ENCODE measurements around the gene BANP. TPM values are rescaled to one million over a fixed set of nuclear protein-coding genes. Genes with fewer than 3 reads are reported as not detected.

Gene BANP
- total and polyA plus RNA-seq, 2 donors (not counting 3 experiments of a cell fraction or from before 2014, with no cell fraction given): 22.4 to 33.8 TPM

- TF ChIP-seq MAX (IDR thresholded peaks at IDR 0.05; ENCODE audit: insufficient read depth, insufficient read length) (no peak), POLR2AphosphoS5 (IDR thresholded peaks at IDR 0.05; ENCODE audit: insufficient read depth, low read depth, low read length) (no peak), JUN (IDR thresholded peaks at IDR 0.05; ENCODE audit: borderline replicate concordance, insufficient read depth, insufficient read length, low read depth) (no peak), GATA2 (IDR thresholded peaks at IDR 0.05; ENCODE audit: insufficient read depth, insufficient read length, low read depth, low read length) (no peak)
- Histone ChIP-seq H2AFZ (ENCODE audit: low read depth, low read length) (no peak overlapping the region), H3K4me2 (ENCODE audit: insufficient read depth, low read length) (no peak overlapping the region), H4K20me1 (replicated peaks; ENCODE audit: control insufficient read depth, extremely low read depth, insufficient read depth, low read length) (no peaks in the 10 kb centered on the region), H3K27ac (ENCODE audit: insufficient read depth, low read depth, low read length) (no peak overlapping the region), H3K4me1 (ENCODE audit: control insufficient read depth, extremely low read depth, insufficient read depth, low read length) (no peaks in the 10 kb centered on the region), H3K79me2 (ENCODE audit: control insufficient read depth, insufficient read depth, low read length) (no peaks in the 10 kb centered on the region), H3K4me3 (replicated peaks in 1 of 3; ENCODE audit: insufficient read depth in 1 of 3, low read depth in 1 of 3, low read length in 3 of 3) (no peak overlapping the region), H3K9me3 (replicated peaks; ENCODE audit: control insufficient read depth, insufficient read depth, low read length) (no peaks in the 10 kb centered on the region), H3K9ac (replicated peaks; ENCODE audit: extremely low read depth, insufficient read depth, low read length) (no peak overlapping the region), H3K27me3 (ENCODE audit: control insufficient read depth in 2 of 2, insufficient read depth in 2 of 2, low read length in 2 of 2) (no peaks in the 10 kb centered on the region), H3K9me1 (replicated peaks; ENCODE audit: control insufficient read depth, extremely low read depth, insufficient read depth, low read length) (no peaks in the 10 kb centered on the region), H3K36me3 (ENCODE audit: control insufficient read depth in 2 of 2, extremely low read depth in 1 of 2, insufficient read depth in 2 of 2, low read length in 2 of 2) (peaks cover 4 to 6% of the 10 kb centered on the region in 2 experiments)
- intact Hi-C loops (cut with micrococcal nuclease) (no loop called here), dilution Hi-C loops (cut with MboI; ENCODE audit: extremely low pct_ligation_motif_present, low sequenced_read_pairs) (no loop called here)
- no peak for FAIRE-seq
- no peak for DNase-seq (ENCODE audit: low read depth, low spot score)
- BruUV-seq (replicated peaks): no TSS peak
- CTCF ChIA-PET: no interaction called here
- POLR2A ChIA-PET: no interaction called here
These were observed 114.5 kb downstream of the BANP start for GRCh38 chr16:88065747-88066142.

- no peak for TF ChIP-seq POLR2AphosphoS5 (IDR thresholded peaks at IDR 0.05; ENCODE audit: insufficient read depth, low read depth, low read length)
- TF ChIP-seq POLR2A (IDR thresholded peaks at IDR 0.05; ENCODE audit: low read depth, low read length): no peak
- TF ChIP-seq MAX (IDR thresholded peaks at IDR 0.05; ENCODE audit: insufficient read depth, insufficient read length): no peak
- TF ChIP-seq GATA2 (IDR thresholded peaks at IDR 0.05; ENCODE audit: insufficient read depth, insufficient read length, low read depth, low read length): no peak
- no peak for TF ChIP-seq FOS (IDR thresholded peaks at IDR 0.05; ENCODE audit: borderline replicate concordance, insufficient read depth, low read length)
- TF ChIP-seq EZH2 (IDR thresholded peaks at IDR 0.05; ENCODE audit: borderline replicate concordance, low read depth, low read length, severe bottlenecking): no peak
- no peak for TF ChIP-seq JUN (IDR thresholded peaks at IDR 0.05; ENCODE audit: borderline replicate concordance, insufficient read depth, insufficient read length, low read depth)
- TF ChIP-seq CTCF (IDR thresholded peaks at IDR 0.05; ENCODE audit: extremely low read depth in 1 of 2, insufficient read depth in 1 of 2, low read depth in 1 of 2, low read length in 2 of 2): no peak
- ChIA-PET POLR2A (no interaction called here), CTCF (no interaction called here)
- DNase-seq (ENCODE audit: low read depth, low spot score) (no peak), FAIRE-seq (no peak)
- no TSS peak for BruUV-seq (replicated peaks)
- Histone ChIP-seq H2AFZ (ENCODE audit: low read depth, low read length) (no peak overlapping the region), H3K79me2 (ENCODE audit: control insufficient read depth, insufficient read depth, low read length) (no peaks in the 10 kb centered on the region), H4K20me1 (replicated peaks; ENCODE audit: control insufficient read depth, extremely low read depth, insufficient read depth, low read length) (no peaks in the 10 kb centered on the region), H3K27me3 (ENCODE audit: control insufficient read depth in 2 of 2, insufficient read depth in 2 of 2, low read length in 2 of 2) (no peaks in the 10 kb centered on the region), H3K4me3 (replicated peaks in 1 of 3; ENCODE audit: insufficient read depth in 1 of 3, low read depth in 1 of 3, low read length in 3 of 3) (no peak overlapping the region), H3K9ac (replicated peaks; ENCODE audit: extremely low read depth, insufficient read depth, low read length) (no peak overlapping the region), H3K36me3 (ENCODE audit: control insufficient read depth in 2 of 2, extremely low read depth in 1 of 2, insufficient read depth in 2 of 2, low read length in 2 of 2) (peaks cover 4 to 6% of the 10 kb centered on the region in 2 experiments), H3K4me2 (ENCODE audit: insufficient read depth, low read length) (no peak overlapping the region), H3K27ac (ENCODE audit: insufficient read depth, low read depth, low read length) (no peak overlapping the region), H3K9me1 (replicated peaks; ENCODE audit: control insufficient read depth, extremely low read depth, insufficient read depth, low read length) (no peaks in the 10 kb centered on the region), H3K9me3 (replicated peaks; ENCODE audit: control insufficient read depth, insufficient read depth, low read length) (no peaks in the 10 kb centered on the region), H3K4me1 (ENCODE audit: control insufficient read depth, extremely low read depth, insufficient read depth, low read length) (no peaks in the 10 kb centered on the region)
- intact Hi-C loops (cut with micrococcal nuclease) (no loop called here), dilution Hi-C loops (cut with MboI; ENCODE audit: extremely low pct_ligation_motif_present, low sequenced_read_pairs) (no loop called here)
These were observed 115.0 kb downstream of the BANP start for GRCh38 chr16:88066234-88066633.

Measured in endothelial cell of umbilical vein (primary cell).